Gastrocnemius medialis (tissue), 4 donors: ENCODE results near the gene GAS6. TPM values are rescaled to one million over a fixed set of nuclear protein-coding genes. Genes with fewer than 3 reads are reported as not detected.

ENCODE experiments used
- ATAC-seq, 2 donors: fragments of 150-250 bp; one replicate each; pipeline ENCODE4 v1.9.1; 2016
- DNase-seq, 2 donors: peaks; one replicate each; pipeline ENCODE4 v3.0.0-alpha.2; 2019
- H3K27ac ChIP-seq, 4 donors: fragments of 200-600 bp; sonication (generic); 1 replicate in 1 of 4; 2 replicates in 3 of 4; pipeline ENCODE4 v1.5.1; 2016 to 2018; ENCODE audit warnings: mild to moderate bottlenecking in 2 of 4, moderate library complexity in 1 of 4
- H3K27me3 ChIP-seq, 3 donors: fragments of 200-600 bp; sonication (generic) in 2 of 3; 1 replicate in 1 of 3; 2 replicates in 2 of 3; pipeline versions ENCODE4 v1.5.1 to v1.6.0; 2016 to 2019; ENCODE audit warnings: mild to moderate bottlenecking in 1 of 3, moderate library complexity in 1 of 3
- H3K36me3 ChIP-seq, 2 donors: fragments of 200-600 bp; sonication (generic) in 1 of 2; one replicate each; pipeline ENCODE4 v1.5.1; 2017 to 2018
- H3K4me1 ChIP-seq, 2 donors: fragments of 200-600 bp; sonication (generic) in 1 of 2; one replicate each; pipeline ENCODE4 v1.5.1; 2016 to 2017; ENCODE audit warnings: mild to moderate bottlenecking in 2 of 2
- H3K4me3 ChIP-seq, 4 donors: fragments of 200-600 bp; sonication (generic) in 3 of 4; 1 replicate in 1 of 4; 2 replicates in 3 of 4; pipeline ENCODE4 v1.5.1; 2016 to 2019; ENCODE audit warnings: mild to moderate bottlenecking in 2 of 4
- H3K9me3 ChIP-seq, 3 donors: fragments of 200-600 bp; sonication (generic) in 2 of 3; 1 replicate in 1 of 3; 2 replicates in 2 of 3; pipeline ENCODE4 v1.5.1; 2016 to 2019
- CTCF ChIP-seq, 5 experiments: fragments of 450-650 bp in 3 of 5; fragments of 200-600 bp in 2 of 5; sonication (generic) in 2 of 5; IDR thresholded peaks in 4 of 5; conservative IDR thresholded peaks in 1 of 5; 1 replicate in 4 of 5; 2 replicates in 1 of 5; pipeline ENCODE4 v1.5.1; 2016 to 2019; ENCODE audit warnings: antibody characterized with exemption in 5 of 5, mild to moderate bottlenecking in 3 of 5, moderate library complexity in 3 of 5
- POLR2A ChIP-seq, 2 donors: fragments of 450-650 bp; IDR thresholded peaks; one replicate each; pipeline ENCODE4 v1.6.1; 2017; ENCODE audit warnings: antibody characterized with exemption in 2 of 2, mild to moderate bottlenecking in 2 of 2, moderate library complexity in 2 of 2
- in situ Hi-C, 4 donors: fragments of 200-750 bp; cut with MboI; loops; one replicate each; pipeline versions ENCODE4 v1.15.0 to v1.8.0; 2017; ENCODE audit warnings: low sequenced_read_pairs in 4 of 4
- intact Hi-C: fragments of 100-400 bp; cut with DNase I; formaldehyde crosslinking; loops from one replicate; pipeline ENCODE4 v1.15.1; 2023; ENCODE audit warnings: low total_unique reads
- total RNA-seq, 4 donors: library from RNA; depleted of rRNA; stranded (reverse); fragments of >200 nt; gene quantifications; one replicate each; pipeline versions ENCODE4 v1.1.0 to v1.2.3, GENCODE V29; 2016

Gene GAS6
- total RNA-seq, 4 donors from 2014 or later = 68.6 to 122 (median 86.3) TPM

- Histone ChIP-seq H3K4me1 (peaks cover 5 to 22% of the 10 kb centered on the region in 2 donors), H3K27ac (no peak overlapping the region), H3K27me3 (no peaks in the 10 kb centered on the region), H3K36me3 (no peaks in the 10 kb centered on the region), H3K9me3 (no peaks in the 10 kb centered on the region), H3K4me3 (no peak overlapping the region)
- DNase-seq = no peak
- in situ Hi-C loops (no loop called here), intact Hi-C loops (no loop called here)
- ATAC-seq = no peak
- TF ChIP-seq POLR2A (IDR thresholded peaks at IDR 0.05) (no peak), CTCF (IDR thresholded peaks at IDR 0.05 in 4 of 5, conservative IDR thresholded peaks at IDR 0.05 in 1 of 5) (no peak)
Observed at GRCh38 chr13:113865427-113865826, 1.6 kb upstream of the GAS6 start.

- peak in 1 of 2 donors; percentile 12 for ATAC-seq
- in situ Hi-C loops = loop anchor here in 1 of 4 donors (5.0 kb wide), 1 partner anchor 42 kb away; no protein-coding TSS in a partner anchor
Observed at GRCh38 chr13:113864273-113864890, 506 bp upstream of the GAS6 start.

GRCh38 chr13:113862931-113863523, 849 bp downstream of the GAS6 start:
- Histone ChIP-seq H3K4me3 (peak overlapping the region; percentile 54 to 84 (median 71)), H3K27ac (peak overlapping the region; percentile 89 to 93 (median 90)), H3K4me1 (peaks cover 8 to 23% of the 10 kb centered on the region in 2 donors), H3K36me3 (no peaks in the 10 kb centered on the region), H3K9me3 (no peaks in the 10 kb centered on the region), H3K27me3 (no peaks in the 10 kb centered on the region)
- in situ Hi-C loops (loop anchor here in 1 of 4 donors (5.0 kb wide), 1 partner anchor 41 kb away; no protein-coding TSS in a partner anchor), intact Hi-C loops (loop anchor here (1.0 to 2.0 kb wide), 2 partner anchors 43 to 66 kb away; no protein-coding TSS in a partner anchor)
- TF ChIP-seq POLR2A (IDR thresholded peaks at IDR 0.05) = peak; percentile 44 to 73
- TF ChIP-seq CTCF (IDR thresholded peaks at IDR 0.05 in 4 of 5, conservative IDR thresholded peaks at IDR 0.05 in 1 of 5) = no peak
- peak; percentile 48 to 58 for DNase-seq
- peak; percentile 37 to 51 for ATAC-seq

More at GRCh38 chr13:113864273-113864890, 506 bp upstream of the GAS6 start:
- no peak for TF ChIP-seq CTCF (IDR thresholded peaks at IDR 0.05 in 4 of 5, conservative IDR thresholded peaks at IDR 0.05 in 1 of 5)
- no peak for TF ChIP-seq POLR2A (IDR thresholded peaks at IDR 0.05)
- intact Hi-C loops = no loop called here
- no peak for DNase-seq
- Histone ChIP-seq H3K36me3 (no peaks in the 10 kb centered on the region), H3K27ac (peak overlapping the region; percentile 73 to 93 (median 90)), H3K9me3 (no peaks in the 10 kb centered on the region), H3K4me3 (peak overlapping the region; percentile 51 to 84 (median 58)), H3K27me3 (no peaks in the 10 kb centered on the region), H3K4me1 (peaks cover 5 to 22% of the 10 kb centered on the region in 2 donors)

- peaks cover 12 to 30% of the 10 kb centered on the region in 2 donors for H3K4me1 ChIP-seq
- in situ Hi-C loops = loop anchor here in 1 of 4 donors (5.0 kb wide), 1 partner anchor 40 kb away; no protein-coding TSS in a partner anchor
Observed at GRCh38 chr13:113862191-113862930, 1.5 kb downstream of the GAS6 start.

More at GRCh38 chr13:113862191-113862930, 1.5 kb downstream of the GAS6 start:
- intact Hi-C loops = loop anchor here (2.0 kb wide), 1 partner anchor 66 kb away; no protein-coding TSS in a partner anchor
- peak overlapping the region; percentile 54 to 84 (median 71) for H3K4me3 ChIP-seq
- H3K27ac ChIP-seq = peak overlapping the region; percentile 89 to 93 (median 90)
- TF ChIP-seq POLR2A (IDR thresholded peaks at IDR 0.05) (no peak), CTCF (IDR thresholded peaks at IDR 0.05 in 4 of 5, conservative IDR thresholded peaks at IDR 0.05 in 1 of 5) (no peak)
- DNase-seq (no peak), ATAC-seq (peak in 1 of 2 donors; percentile 2)
- no peaks in the 10 kb centered on the region for H3K36me3 ChIP-seq
- no peaks in the 10 kb centered on the region for H3K9me3 ChIP-seq
- no peaks in the 10 kb centered on the region for H3K27me3 ChIP-seq
